K562 (cell line): ENCODE measurements around the gene TENM4. TPM values are rescaled to one million over a fixed set of nuclear protein-coding genes. Genes with fewer than 3 reads are reported as not detected.

Experiments
- ATAC-seq: fragments of 200-7000 bp; cut with Tn5 transposase; 3 replicates; pipeline ENCODE4 v1.9.1; 2020; ENCODE audit warnings: moderate library complexity
- BruUV-seq: library from RNA; stranded (reverse); fragments of 400-500 nt; replicated peaks from 2 replicates; lab custom pipeline; 2021; lab: Mats Ljungman, UMichigan
- CTCF ChIA-PET: fragments of 300-600 bp; formaldehyde crosslinking; extraction: SDS; loops from one replicate; lab custom pipeline; 2021; ENCODE audit warnings: low intra/inter-chr PET ratio; lab: Yijun Ruan, JAX
- POLR2A ChIA-PET: fragments of 300-600, 350-650 bp; sonication (Branson Sonifier 250); formaldehyde crosslinking; extraction: SDS; loops from one replicate; lab custom pipeline; 2021; ENCODE audit warnings: antibody characterized with exemption, inconsistent platforms; lab: Yijun Ruan, JAX
- DNase-seq, 4 experiments: peaks; one replicate each; pipeline versions ENCODE4 v3.0.0 to v3.0.0-alpha.2; 2011 to 2018; ENCODE audit warnings: low spot score in 3 of 4, mixed read lengths in 3 of 4; ENCODE audit errors: extremely low read depth in 1 of 4
- FAIRE-seq: peaks from 2 replicates; lab custom pipeline; 2011; peaks lifted over from hg19 to GRCh38; lab: Jason Lieb, UNC
- H2AFZ ChIP-seq: 2 replicates; pipeline ENCODE4 v1.6.0; 2011; ENCODE audit warnings: low read depth, low read length, control low read depth, inconsistent platforms
- H3K27ac ChIP-seq: fragments of 200-600 bp; 3 replicates; pipeline ENCODE4 v1.8.0; 2011; ENCODE audit warnings: low read depth, mild to moderate bottlenecking, control low read depth, inconsistent platforms, low read length, moderate library complexity, mixed read lengths; ENCODE audit errors: extremely low read depth
- H3K27me3 ChIP-seq, 2 experiments: fragments of 300-600 bp in 1 of 2; 2 replicates in 1 of 2; 3 replicates in 1 of 2; pipeline versions ENCODE4 v1.6.0 to v1.8.0; 2011; ENCODE audit warnings: inconsistent platforms in 2 of 2, low read length in 2 of 2, mild to moderate bottlenecking in 1 of 2, mixed read lengths in 1 of 2, moderate library complexity in 1 of 2; ENCODE audit not compliant: control insufficient read depth in 2 of 2, insufficient read depth in 2 of 2
- H3K36me3 ChIP-seq: fragments of 300-600 bp; 3 replicates; pipeline ENCODE4 v1.8.0; 2011; ENCODE audit warnings: mild to moderate bottlenecking, low read length, inconsistent platforms; ENCODE audit not compliant: control insufficient read depth, insufficient read depth
- H3K4me1 ChIP-seq, 2 experiments: fragments of 200-600 bp in 1 of 2; replicated peaks in 1 of 2; 2 replicates in 1 of 2; 3 replicates in 1 of 2; pipeline versions ENCODE4 v1.5.1 to v1.8.0; 2011; ENCODE audit warnings: inconsistent platforms in 2 of 2, low read length in 2 of 2, mild to moderate bottlenecking in 1 of 2, mixed read lengths in 1 of 2, moderate library complexity in 1 of 2; ENCODE audit not compliant: control insufficient read depth in 2 of 2, insufficient read depth in 2 of 2
- H3K4me2 ChIP-seq: 2 replicates; pipeline ENCODE4 v1.6.1; 2011; ENCODE audit warnings: low read length, control low read depth, inconsistent platforms, mixed read lengths; ENCODE audit not compliant: insufficient read depth
- H3K4me3 ChIP-seq: fragments of 200-600 bp; sonication (generic), shearing (Covaris generic); 2 replicates; pipeline ENCODE4 v1.5.1; 2016; ENCODE audit warnings: control low read depth, inconsistent platforms
- H3K79me2 ChIP-seq: fragments of 200-600 bp; 3 replicates; pipeline ENCODE4 v1.8.0; 2011; ENCODE audit warnings: low read length, inconsistent platforms; ENCODE audit not compliant: control insufficient read depth, insufficient read depth
- H3K9ac ChIP-seq, 2 experiments: 2 replicates each; pipeline versions ENCODE4 v1.6.0 to v1.6.1; 2011; ENCODE audit warnings: low read depth in 2 of 2, low read length in 2 of 2, control low read depth in 1 of 2, inconsistent platforms in 1 of 2, mild to moderate bottlenecking in 1 of 2, mixed read lengths in 1 of 2; ENCODE audit not compliant: insufficient read depth in 1 of 2
- H3K9me1 ChIP-seq: one replicate; pipeline ENCODE4 v1.6.0; 2011; ENCODE audit warnings: inconsistent platforms, mild to moderate bottlenecking, low read length, moderate library complexity; ENCODE audit not compliant: control insufficient read depth, insufficient read depth
- H3K9me3 ChIP-seq: replicated peaks from 2 replicates; pipeline ENCODE4 v1.5.1; 2011; ENCODE audit warnings: low read depth, low read length, inconsistent platforms; ENCODE audit not compliant: control insufficient read depth, insufficient read depth
- H4K20me1 ChIP-seq: replicated peaks from 2 replicates; pipeline ENCODE4 v1.6.1; 2011; ENCODE audit warnings: low read length, inconsistent platforms, mixed read lengths; ENCODE audit not compliant: control insufficient read depth, insufficient read depth
- CCNT2 ChIP-seq: IDR thresholded peaks from 2 replicates; pipeline ENCODE4 v1.6.1; 2011; ENCODE audit warnings: borderline replicate concordance, low read depth, mild to moderate bottlenecking, moderate library complexity, mixed read lengths, low read length; ENCODE audit not compliant: insufficient read length; ENCODE audit errors: extremely low read depth
- RAD51 ChIP-seq: fragments of 450-650 bp; IDR thresholded peaks from 2 replicates; pipeline ENCODE4 v1.7.1; 2016; ENCODE audit warnings: low read depth, mild to moderate bottlenecking, borderline replicate concordance
- RBM17 ChIP-seq: fragments of 200-400 bp; formaldehyde crosslinking; IDR thresholded peaks from 2 replicates; pipeline ENCODE4 v1.6.1; 2017; ENCODE audit warnings: low read depth, mild to moderate bottlenecking, low read length, borderline replicate concordance
- RBM39 ChIP-seq: fragments of 200-400 bp; formaldehyde crosslinking; optimal IDR thresholded peaks from 2 replicates; pipeline ENCODE3; 2018; ENCODE audit warnings: low read depth, low read length
- SAP30 ChIP-seq: fragments of 200-600 bp; sonication (generic); IDR thresholded peaks from 2 replicates; pipeline ENCODE4 v1.6.1; 2012; ENCODE audit warnings: borderline replicate concordance, low read depth, mild to moderate bottlenecking, moderate library complexity, low read length, control low read depth, inconsistent platforms; ENCODE audit not compliant: insufficient read depth, poor library complexity, severe bottlenecking
- SMAD4 ChIP-seq: fragments of 250-450 bp; sonication (Bioruptor Pico); conservative IDR thresholded peaks from 2 replicates; pipeline ENCODE4 v1.8.0; 2021; ENCODE audit warnings: inconsistent platforms, mild to moderate bottlenecking, moderate library complexity
- SPI1 ChIP-seq: IDR thresholded peaks from 2 replicates; pipeline ENCODE4 v1.6.1; 2011; ENCODE audit warnings: low read depth, low read length, control low read depth, borderline replicate concordance
- TEAD1 ChIP-seq, 2 experiments: fragments of 450-650 bp in 1 of 2; sonication (generic) in 1 of 2; formaldehyde crosslinking; IDR thresholded peaks; 2 replicates each; pipeline versions ENCODE4 v1.4.0 to v1.8.0; 2020 to 2022; ENCODE audit warnings: mild to moderate bottlenecking in 2 of 2, missing genetic modification reagents in 1 of 2
- XRCC5 ChIP-seq: fragments of 200-400 bp; formaldehyde crosslinking; IDR thresholded peaks from 2 replicates; pipeline ENCODE4 v1.6.1; 2017; ENCODE audit warnings: low read depth, mild to moderate bottlenecking, low read length
- ZFP30 ChIP-seq: fragments of 250-450 bp; sonication (Bioruptor Pico); IDR thresholded peaks from 2 replicates; pipeline ENCODE4 v1.8.0; 2022; ENCODE audit warnings: moderate library complexity, mild to moderate bottlenecking, inconsistent platforms, borderline replicate concordance
- ZFP36 ChIP-seq: fragments of 150-350 bp; IDR thresholded peaks from 2 replicates; pipeline ENCODE4 v1.6.1; 2018; ENCODE audit warnings: low read length, low read depth; ENCODE audit not compliant: partially characterized antibody
- ZNF184 ChIP-seq: sonication (generic); formaldehyde crosslinking; IDR thresholded peaks from 2 replicates; pipeline ENCODE4 v1.5.0; 2020; ENCODE audit warnings: missing genetic modification reagents
- ZNF263 ChIP-seq: sonication (generic); formaldehyde crosslinking; IDR thresholded peaks from 2 replicates; pipeline ENCODE4 v1.8.0; 2022; ENCODE audit warnings: mild to moderate bottlenecking, missing genetic modification reagents, borderline replicate concordance
- ZNF311 ChIP-seq: fragments of 250-450 bp; sonication (Bioruptor Pico); IDR thresholded peaks from 2 replicates; pipeline ENCODE4 v1.4.0; 2020; ENCODE audit warnings: mild to moderate bottlenecking, moderate library complexity
- ZNF347 ChIP-seq: fragments of 450-650 bp; formaldehyde crosslinking; IDR thresholded peaks from 2 replicates; pipeline ENCODE4 v1.4.0; 2020; ENCODE audit warnings: low read depth, mild to moderate bottlenecking, moderate library complexity
- WGBS: fragments of 100-300 bp; shearing (Covaris generic); methylation state at CpG from one replicate; pipeline ENCODE4 v1.1.6; 2016; ENCODE audit warnings: low coverage, mixed read lengths; ENCODE audit not compliant: insufficient coverage; ENCODE audit errors: missing lambda C conversion rate; 5-methylcytosine and 5-hydroxymethylcytosine counted together
- in situ Hi-C: fragments of 300-500 bp; cut with MboI; formaldehyde crosslinking; loops from 4 replicates; pipeline ENCODE4 v1.15.0; 2018; ENCODE audit warnings: inconsistent platforms, mixed read lengths
- intact Hi-C: fragments of 100-400 bp; cut with micrococcal nuclease; formaldehyde crosslinking; loops from 2 replicates; pipeline ENCODE4 v1.14.2; 2022
- polyA plus RNA-seq, 8 experiments: library from polyadenylated mRNA; depleted of rRNA in 4 of 8; stranded (reverse) in 5 of 8; unstranded in 3 of 8; fragments of >200 nt; fragmentation: Nextera tagmentation in 2 of 8; fragmentation: Illumina TruSeq in 1 of 8; extraction: Ambion mirVana in 2 of 8; extraction: Trizol in 1 of 8; gene quantifications; 2 replicates each; pipeline versions ENCODE4 v1.2.1 to v1.2.3, GENCODE V29; 2011 to 2014; ENCODE audit warnings: inconsistent platforms in 1 of 8, missing spikeins in 1 of 8
- total RNA-seq, 7 experiments: library from RNA; depleted of rRNA in 6 of 7; stranded (reverse); fragments of >200 nt in 6 of 7; fragmentation: Illumina TruSeq in 2 of 7; extraction: Trizol in 2 of 7; gene quantifications; 2 replicates each; pipeline versions ENCODE4 v1.2.1 to v1.2.3, GENCODE V29; 2011 to 2021; ENCODE audit warnings: low replicate concordance in 1 of 7
- TF ChIP-seq, protein P1 (sequence below): fragments of 250-450 bp; sonication (Bioruptor Pico); IDR thresholded peaks from 2 replicates; pipeline ENCODE4 v1.5.0; 2021
- TF ChIP-seq, protein P2 (sequence below), 2 experiments: fragments of 200-800 bp in 1 of 2; sonication (Bioruptor generic) in 1 of 2; sonication (generic) in 1 of 2; formaldehyde crosslinking in 1 of 2; IDR thresholded peaks in 1 of 2; conservative IDR thresholded peaks in 1 of 2; 2 replicates each; pipeline versions ENCODE4 v1.5.0 to v1.6.1; 2016 to 2020; ENCODE audit warnings: missing compliant biosample characterization in 1 of 2, missing genetic modification characterization in 1 of 2, missing genetic modification reagents in 1 of 2

Gene TENM4
- total and polyA plus RNA-seq, 9 of the 15 experiments (the other 6 are each of a cell fraction or from before 2014, with no cell fraction given): 0.16 TPM; not detected in 8

DNA sequence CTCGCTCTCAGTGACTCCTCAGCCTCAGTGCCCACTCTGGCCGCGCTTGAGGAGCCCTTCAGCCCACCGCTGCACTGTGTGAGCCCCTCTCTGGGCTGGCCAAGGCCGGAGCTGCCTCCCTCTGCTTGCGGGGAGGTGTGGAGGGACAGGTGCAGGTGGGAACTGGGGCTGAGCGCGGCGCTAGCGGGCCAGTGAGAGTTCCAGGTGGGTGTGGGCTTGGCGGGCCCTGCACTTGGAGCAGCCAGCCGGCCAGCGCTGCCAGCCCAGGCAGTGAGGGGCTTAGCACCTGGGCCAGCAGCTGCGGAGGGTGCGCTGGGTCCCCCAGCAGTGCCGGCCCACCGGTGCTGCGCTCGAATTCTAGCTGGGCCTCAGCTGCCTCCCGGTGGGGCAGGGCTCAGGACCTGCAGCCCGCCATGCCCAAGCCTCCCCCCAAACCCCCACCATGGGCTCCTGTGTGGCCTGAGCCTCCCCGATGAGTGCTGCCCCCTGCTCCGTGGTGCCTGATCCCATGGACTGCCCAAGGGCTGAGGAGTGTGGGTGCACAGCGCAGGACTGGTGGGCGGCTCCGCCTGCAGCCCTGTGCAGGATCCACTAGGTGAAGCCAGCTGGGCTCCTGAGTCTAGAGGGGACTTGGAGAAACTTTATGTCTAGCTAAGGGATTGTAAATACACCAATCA is 802.0 kb downstream of the TENM4 start:
- Histone ChIP-seq H3K4me2 (no peak overlapping the region), H3K9me1 (no peaks in the 10 kb centered on the region), H3K9ac (no peak overlapping the region), H3K27ac (no peak overlapping the region), H4K20me1 (no peaks in the 10 kb centered on the region), H3K4me1 (no peaks in the 10 kb centered on the region), H3K79me2 (no peaks in the 10 kb centered on the region), H2AFZ (no peak overlapping the region), H3K4me3 (no peak overlapping the region), H3K27me3 (no peaks in the 10 kb centered on the region), H3K36me3 (no peaks in the 10 kb centered on the region), H3K9me3 (no peaks in the 10 kb centered on the region)
- TF ChIP-seq ZFP36 (no peak), ZNF347 (no peak), ZNF184 (CRISPR knock-in tag) (no peak), ZFP30 (CRISPR knock-in tag) (no peak), TEAD1 (CRISPR knock-in tag; IDR thresholded peaks at IDR 0.05) (no peak), ZNF263 (CRISPR knock-in tag) (no peak), RAD51 (no peak), SPI1 (no peak), CCNT2 (no peak), XRCC5 (no peak), SAP30 (no peak), SMAD4 (CRISPR knock-in tag) (no peak), RBM17 (no peak), ZNF311 (CRISPR knock-in tag) (no peak), RBM39 (no peak)
- TF ChIP-seq, protein P1, sequence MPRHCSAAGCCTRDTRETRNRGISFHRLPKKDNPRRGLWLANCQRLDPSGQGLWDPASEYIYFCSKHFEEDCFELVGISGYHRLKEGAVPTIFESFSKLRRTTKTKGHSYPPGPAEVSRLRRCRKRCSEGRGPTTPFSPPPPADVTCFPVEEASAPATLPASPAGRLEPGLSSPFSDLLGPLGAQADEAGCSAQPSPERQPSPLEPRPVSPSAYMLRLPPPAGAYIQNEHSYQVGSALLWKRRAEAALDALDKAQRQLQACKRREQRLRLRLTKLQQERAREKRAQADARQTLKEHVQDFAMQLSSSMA: no peak
- TF ChIP-seq, protein P2, sequence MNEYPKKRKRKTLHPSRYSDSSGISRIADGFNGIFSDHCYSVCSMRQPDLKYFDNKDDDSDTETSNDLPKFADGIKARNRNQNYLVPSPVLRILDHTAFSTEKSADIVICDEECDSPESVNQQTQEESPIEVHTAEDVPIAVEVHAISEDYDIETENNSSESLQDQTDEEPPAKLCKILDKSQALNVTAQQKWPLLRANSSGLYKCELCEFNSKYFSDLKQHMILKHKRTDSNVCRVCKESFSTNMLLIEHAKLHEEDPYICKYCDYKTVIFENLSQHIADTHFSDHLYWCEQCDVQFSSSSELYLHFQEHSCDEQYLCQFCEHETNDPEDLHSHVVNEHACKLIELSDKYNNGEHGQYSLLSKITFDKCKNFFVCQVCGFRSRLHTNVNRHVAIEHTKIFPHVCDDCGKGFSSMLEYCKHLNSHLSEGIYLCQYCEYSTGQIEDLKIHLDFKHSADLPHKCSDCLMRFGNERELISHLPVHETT (CRISPR knock-in tag; conservative IDR thresholded peaks at IDR 0.05 in 1 of 2, IDR thresholded peaks at IDR 0.05 in 1 of 2): no peak
- ChIA-PET CTCF (no interaction called here), POLR2A (interaction anchor here (1.1 kb wide), 1 partner anchor 171 kb away, joined by 3 read pairs; no protein-coding TSS in a partner anchor)
- WGBS: 20% methylated on average over 23 of the region's 26 CpGs
- ATAC-seq: no peak
- intact Hi-C loops: no loop called here
- BruUV-seq: no TSS peak
- FAIRE-seq: no peak
- in situ Hi-C loops: no loop called here
- DNase-seq: no peak
